Measurements from ENCODE around the gene SYNPO2. TPM values are rescaled to one million over a fixed set of nuclear protein-coding genes. Genes with fewer than 3 reads are reported as not detected.

Gene SYNPO2
- total RNA-seq, 4 donors from 2014 or later = 23.1 to 63.8 (median 42.4) TPM

GRCh38 chr4:118931786-118932185, 43.1 kb downstream of the SYNPO2 start:
- TF ChIP-seq, protein P1, sequence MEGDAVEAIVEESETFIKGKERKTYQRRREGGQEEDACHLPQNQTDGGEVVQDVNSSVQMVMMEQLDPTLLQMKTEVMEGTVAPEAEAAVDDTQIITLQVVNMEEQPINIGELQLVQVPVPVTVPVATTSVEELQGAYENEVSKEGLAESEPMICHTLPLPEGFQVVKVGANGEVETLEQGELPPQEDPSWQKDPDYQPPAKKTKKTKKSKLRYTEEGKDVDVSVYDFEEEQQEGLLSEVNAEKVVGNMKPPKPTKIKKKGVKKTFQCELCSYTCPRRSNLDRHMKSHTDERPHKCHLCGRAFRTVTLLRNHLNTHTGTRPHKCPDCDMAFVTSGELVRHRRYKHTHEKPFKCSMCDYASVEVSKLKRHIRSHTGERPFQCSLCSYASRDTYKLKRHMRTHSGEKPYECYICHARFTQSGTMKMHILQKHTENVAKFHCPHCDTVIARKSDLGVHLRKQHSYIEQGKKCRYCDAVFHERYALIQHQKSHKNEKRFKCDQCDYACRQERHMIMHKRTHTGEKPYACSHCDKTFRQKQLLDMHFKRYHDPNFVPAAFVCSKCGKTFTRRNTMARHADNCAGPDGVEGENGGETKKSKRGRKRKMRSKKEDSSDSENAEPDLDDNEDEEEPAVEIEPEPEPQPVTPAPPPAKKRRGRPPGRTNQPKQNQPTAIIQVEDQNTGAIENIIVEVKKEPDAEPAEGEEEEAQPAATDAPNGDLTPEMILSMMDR (IDR thresholded peaks at IDR 0.05; ENCODE audit: low read depth) = no peak

DNA sequence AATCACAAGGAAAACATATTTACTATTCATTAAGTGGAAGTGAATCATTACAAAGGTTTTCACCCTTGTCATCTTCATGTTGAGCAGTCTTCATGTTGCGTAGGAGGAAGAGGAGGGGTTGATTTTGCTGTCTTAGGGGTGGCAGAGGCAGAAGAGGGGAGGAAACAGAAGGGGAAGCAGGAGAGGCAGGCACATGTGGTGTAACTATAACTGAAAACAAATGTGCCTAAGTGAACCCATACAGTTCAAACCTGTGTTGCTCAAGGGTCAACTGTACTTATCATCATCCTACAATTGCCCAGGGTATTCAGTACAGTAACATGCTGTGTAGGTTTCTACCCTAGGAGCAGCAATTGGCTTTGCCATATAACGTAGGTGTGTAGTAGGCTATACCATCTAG, 47.2 kb downstream of the SYNPO2 start:
- TF ChIP-seq, protein P1 (IDR thresholded peaks at IDR 0.05; ENCODE audit: low read depth) = no peak

DNA sequence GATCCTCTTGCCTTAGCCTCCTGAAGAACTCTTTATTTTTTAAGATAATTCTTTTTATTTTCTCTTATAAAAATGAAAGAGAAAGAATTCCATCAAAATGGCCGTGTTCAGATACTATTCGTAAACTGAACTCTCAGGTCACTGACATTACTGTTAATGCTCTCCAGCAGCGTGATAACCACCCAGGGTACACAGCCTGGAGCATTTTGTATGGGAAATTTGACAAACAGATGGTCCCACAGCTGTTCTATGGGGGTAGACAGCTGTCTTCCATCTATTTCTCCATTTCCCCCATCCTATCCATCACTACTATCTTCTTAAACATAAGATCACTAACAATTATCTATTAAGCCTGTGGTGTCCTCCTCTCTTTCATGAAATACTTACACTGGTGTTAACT, 47.8 kb downstream of the SYNPO2 start:
- TF ChIP-seq, protein P1 (IDR thresholded peaks at IDR 0.05; ENCODE audit: low read depth) = no peak

DNA sequence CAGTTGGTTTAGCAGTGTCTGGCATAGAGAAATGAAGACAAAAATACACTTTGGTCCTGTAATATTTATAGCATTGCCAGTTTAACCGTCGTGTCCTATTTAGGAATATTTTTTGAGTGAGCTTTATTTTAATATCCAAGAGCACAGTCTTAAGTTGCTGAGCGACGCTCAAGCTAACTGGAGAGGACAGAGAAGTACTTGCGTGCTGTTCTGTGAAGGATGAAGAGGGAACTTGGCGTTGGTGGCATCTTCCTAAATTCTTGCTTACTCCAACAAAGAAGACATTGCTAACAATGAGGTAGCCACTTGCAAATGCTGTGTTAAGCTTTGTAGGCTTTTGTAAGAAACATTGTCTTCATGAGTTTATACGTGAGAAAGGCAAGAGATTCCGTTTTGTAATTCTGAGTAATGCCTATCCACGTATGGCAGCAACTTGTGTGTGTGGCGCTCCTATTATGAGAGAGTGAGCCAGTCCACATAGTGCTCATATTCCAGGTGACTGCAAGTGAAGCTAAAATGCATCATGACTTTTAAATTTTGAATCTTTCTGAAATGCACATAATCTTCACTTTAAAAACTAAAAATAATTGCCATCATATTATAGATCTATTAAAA, 50.6 kb downstream of the SYNPO2 start:
- TF ChIP-seq, protein P1 (IDR thresholded peaks at IDR 0.05; ENCODE audit: low read depth) = no peak

- TF ChIP-seq, protein P1 (IDR thresholded peaks at IDR 0.05; ENCODE audit: low read depth) = no peak
Observed at GRCh38 chr4:118941149-118941548, 52.5 kb downstream of the SYNPO2 start.

- TF ChIP-seq, protein P1 (IDR thresholded peaks at IDR 0.05; ENCODE audit: low read depth) = no peak
Observed at GRCh38 chr4:118941799-118942198, 53.1 kb downstream of the SYNPO2 start.

- TF ChIP-seq, protein P1 (IDR thresholded peaks at IDR 0.05; ENCODE audit: low read depth) = no peak
Observed at GRCh38 chr4:118942465-118942864, 53.8 kb downstream of the SYNPO2 start.

Data from subcutaneous adipose tissue (tissue), 4 donors.